AG09319 (cell line): ENCODE results near the gene MTHFS.

Experiments
- DNase-seq: peaks from one replicate; pipeline ENCODE4 v3.0.0-alpha.2; 2010; ENCODE audit warnings: low read depth; ENCODE audit errors: extremely low read depth
- CTCF ChIP-seq: IDR thresholded peaks from 2 replicates; pipeline ENCODE4 v1.5.1; 2011; ENCODE audit warnings: low read depth, mild to moderate bottlenecking, inconsistent platforms, low read length, moderate library complexity

Gene MTHFS

GRCh38 chr15:79826800-79827199 lies 70.0 kb downstream of the MTHFS start:
- no peak for DNase-seq

GRCh38 chr15:79824136-79824701 lies 72.6 kb downstream of the MTHFS start:
- no peak for DNase-seq
- TF ChIP-seq CTCF, result no peak

More at GRCh38 chr15:79826800-79827199, 70.0 kb downstream of the MTHFS start:
- TF ChIP-seq CTCF, result no peak

- no peak for DNase-seq
- no peak for TF ChIP-seq CTCF
These were observed 76.0 kb downstream of the MTHFS start for GRCh38 chr15:79820820-79821219.

GRCh38 chr15:79820176-79820575 lies 76.6 kb downstream of the MTHFS start:
- DNase-seq, result no peak
- no peak for TF ChIP-seq CTCF

GRCh38 chr15:79816571-79816970 lies 80.2 kb downstream of the MTHFS start:
- no peak for DNase-seq
- TF ChIP-seq CTCF, result no peak

GRCh38 chr15:79815468-79815867 lies 81.3 kb downstream of the MTHFS start:
- DNase-seq, result no peak
- TF ChIP-seq CTCF, result no peak

- no peak for TF ChIP-seq CTCF
These were observed 84.3 kb downstream of the MTHFS start for GRCh38 chr15:79812541-79812940.

More at GRCh38 chr15:79812541-79812940, 84.3 kb downstream of the MTHFS start:
- no peak for DNase-seq
